Neuronal stem cell (in vitro differentiated cells): Measurements from ENCODE around the gene DNMT3L.
A peak's percentile ranks its signal among the peaks of the same experiment; 100 is the strongest.

ENCODE experiments used
- DNase-seq: peaks from one replicate; pipeline ENCODE4 v3.0.0-alpha.2; 2013; ENCODE audit warnings: low spot score
- H2AFZ ChIP-seq: one replicate; pipeline ENCODE4 v1.6.1; 2013; ENCODE audit warnings: mild to moderate bottlenecking, low read length, inconsistent platforms
- H2AK5ac ChIP-seq: 2 replicates; pipeline ENCODE4 v1.6.1; 2013; ENCODE audit warnings: low read depth, mild to moderate bottlenecking, inconsistent platforms, low read length, moderate library complexity, mixed read lengths
- H2BK120ac ChIP-seq: 2 replicates; pipeline ENCODE4 v1.6.1; 2013; ENCODE audit warnings: low read depth, mild to moderate bottlenecking, inconsistent platforms, low read length, moderate library complexity, mixed read lengths
- H2BK12ac ChIP-seq: one replicate; pipeline ENCODE4 v1.6.1; 2013; ENCODE audit warnings: low read length, inconsistent platforms
- H2BK15ac ChIP-seq: 2 replicates; pipeline ENCODE4 v1.6.1; 2013; ENCODE audit warnings: mild to moderate bottlenecking, low read length, inconsistent platforms, mixed read lengths
- H2BK5ac ChIP-seq: one replicate; pipeline ENCODE4 v1.6.1; 2013; ENCODE audit warnings: inconsistent platforms, mild to moderate bottlenecking, low read length, moderate library complexity
- H3K14ac ChIP-seq: one replicate; pipeline ENCODE4 v1.6.1; 2013; ENCODE audit warnings: low read length, inconsistent platforms
- H3K18ac ChIP-seq: 2 replicates; pipeline ENCODE4 v1.6.1; 2013; ENCODE audit warnings: low read length, inconsistent platforms
- H3K23ac ChIP-seq: 2 replicates; pipeline ENCODE4 v1.6.1; 2013; ENCODE audit warnings: low read depth, mild to moderate bottlenecking, mixed read lengths, low read length, inconsistent platforms; ENCODE audit not compliant: poor library complexity
- H3K27ac ChIP-seq: replicated peaks from 3 replicates; pipeline ENCODE4 v1.5.1; 2013; ENCODE audit warnings: low read length, inconsistent platforms
- H3K27me3 ChIP-seq, 3 experiments: 2 replicates each; pipeline ENCODE4 v1.6.1; 2013; ENCODE audit warnings: low read length in 3 of 3, mild to moderate bottlenecking in 2 of 3, inconsistent platforms in 1 of 3, low read depth in 1 of 3, mixed read lengths in 1 of 3, moderate library complexity in 1 of 3; ENCODE audit not compliant: control insufficient read depth in 3 of 3, insufficient read depth in 3 of 3
- H3K36me3 ChIP-seq, 2 donors: replicated peaks in 1 of 2; 2 replicates each; pipeline ENCODE4 v1.6.1; 2013; ENCODE audit warnings: low read length in 2 of 2; ENCODE audit not compliant: control insufficient read depth in 2 of 2, insufficient read depth in 2 of 2
- H3K4ac ChIP-seq: 2 replicates; pipeline ENCODE4 v1.6.1; 2013; ENCODE audit warnings: inconsistent platforms, mild to moderate bottlenecking, low read length, moderate library complexity
- H3K4me1 ChIP-seq, 2 donors: 1 replicate in 1 of 2; 2 replicates in 1 of 2; pipeline ENCODE4 v1.6.1; 2013; ENCODE audit warnings: low read length in 2 of 2, low read depth in 1 of 2; ENCODE audit not compliant: control insufficient read depth in 2 of 2, insufficient read depth in 1 of 2
- H3K4me2 ChIP-seq: one replicate; pipeline ENCODE4 v1.6.1; 2013; ENCODE audit warnings: mild to moderate bottlenecking, low read length, inconsistent platforms; ENCODE audit not compliant: insufficient read depth, poor library complexity, severe bottlenecking
- H3K4me3 ChIP-seq, 2 donors: 2 replicates each; pipeline ENCODE4 v1.5.1; 2013; ENCODE audit warnings: low read length in 2 of 2, mild to moderate bottlenecking in 2 of 2, inconsistent platforms in 1 of 2, moderate library complexity in 1 of 2
- H3K79me1 ChIP-seq: one replicate; pipeline ENCODE4 v1.6.1; 2013; ENCODE audit warnings: low read depth, mild to moderate bottlenecking, inconsistent platforms, low read length, moderate library complexity
- H3K9ac ChIP-seq: one replicate; pipeline ENCODE4 v1.6.1; 2013; ENCODE audit warnings: mild to moderate bottlenecking, low read depth, low read length, inconsistent platforms; ENCODE audit not compliant: poor library complexity
- H3K9me3 ChIP-seq, 2 donors: replicated peaks in 1 of 2; 2 replicates each; pipeline versions ENCODE3 to v1.6.1; 2013; ENCODE audit warnings: low read length in 2 of 2, mild to moderate bottlenecking in 2 of 2, inconsistent platforms in 1 of 2, low read depth in 1 of 2, mixed read lengths in 1 of 2, moderate library complexity in 1 of 2; ENCODE audit not compliant: control insufficient read depth in 2 of 2, insufficient read depth in 1 of 2
- H4K8ac ChIP-seq: one replicate; pipeline ENCODE4 v1.6.1; 2013; ENCODE audit warnings: low read depth, mild to moderate bottlenecking, inconsistent platforms, low read length, moderate library complexity
- H4K91ac ChIP-seq: one replicate; pipeline ENCODE4 v1.6.1; 2013; ENCODE audit warnings: low read length, low read depth, mild to moderate bottlenecking, inconsistent platforms; ENCODE audit not compliant: poor library complexity
- WGBS, 2 donors: extraction: QIAGEN DNeasy Blood & Tissue Kit; methylation state at CpG; one replicate each; pipeline ENCODE4 v1.1.7; 2013; ENCODE audit warnings: missing lambda C conversion rate in 2 of 2, mixed read lengths in 1 of 2; ENCODE audit not compliant: insufficient read length in 2 of 2, insufficient replicate concordance in 1 of 2; ENCODE audit errors: extremely low coverage in 2 of 2; 5-methylcytosine and 5-hydroxymethylcytosine counted together

The DNMT3L gene

GRCh38 chr21:44297525-44298290, 36.0 kb upstream of the DNMT3L start:
- no peak overlapping the region for H3K4me3 ChIP-seq
- H2AFZ ChIP-seq: peak overlapping the region; percentile 51
- H4K91ac ChIP-seq: no peak overlapping the region
- WGBS, 2 donors: 100% methylated on average over 1 of the region's 22 CpGs; no CpG with 5 or more reads in 1 of the 2 donors
- peak; percentile 80 for DNase-seq
- H3K27me3 ChIP-seq: peaks cover 0 to 11% (median 10%) of the 10 kb centered on the region in 3 experiments
- H4K8ac ChIP-seq: no peak overlapping the region
- peak overlapping the region; percentile 2 for H3K23ac ChIP-seq
- H3K4me2 ChIP-seq: no peak overlapping the region
- no peak overlapping the region for H2BK12ac ChIP-seq
- H3K4ac ChIP-seq: no peak overlapping the region
- H2BK15ac ChIP-seq: peak overlapping the region; percentile 6
- no peak overlapping the region for H2BK120ac ChIP-seq
- H3K14ac ChIP-seq: no peak overlapping the region
- H2AK5ac ChIP-seq: peak overlapping the region; percentile 71
- H3K9me3 ChIP-seq: peaks cover 0 to 2% of the 10 kb centered on the region in 2 donors
- H3K27ac ChIP-seq: no peak overlapping the region
- H2BK5ac ChIP-seq: no peak overlapping the region
- peaks cover 11% of the 10 kb centered on the region for H3K79me1 ChIP-seq
- H3K4me1 ChIP-seq: peaks cover 10 to 16% of the 10 kb centered on the region in 2 donors
- peak overlapping the region; percentile 74 for H3K18ac ChIP-seq
- H3K9ac ChIP-seq: no peak overlapping the region
- H3K36me3 ChIP-seq: no peaks in the 10 kb centered on the region

GRCh38 chr21:44296916-44297315, 35.2 kb upstream of the DNMT3L start:
- Histone ChIP-seq H4K8ac (no peak overlapping the region), H3K4me1 (peaks cover 10 to 16% of the 10 kb centered on the region in 2 donors)

GRCh38 chr21:44296103-44296519, 34.4 kb upstream of the DNMT3L start:
- Histone ChIP-seq H2BK120ac (no peak overlapping the region), H3K79me1 (peaks cover 7% of the 10 kb centered on the region), H2BK12ac (no peak overlapping the region), H3K9ac (no peak overlapping the region), H4K8ac (peak overlapping the region; percentile 43), H3K27ac (no peak overlapping the region), H4K91ac (no peak overlapping the region), H3K23ac (no peak overlapping the region), H3K4me2 (no peak overlapping the region), H3K27me3 (peaks cover 0 to 18% (median 10%) of the 10 kb centered on the region in 3 experiments), H3K4me3 (no peak overlapping the region), H2AFZ (peak overlapping the region; percentile 38), H2AK5ac (peak overlapping the region; percentile 91), H2BK15ac (peak overlapping the region; percentile 81), H3K9me3 (peaks cover 0 to 2% of the 10 kb centered on the region in 2 donors), H3K4me1 (peaks cover 10 to 16% of the 10 kb centered on the region in 2 donors), H3K18ac (peak overlapping the region; percentile 48), H2BK5ac (peak overlapping the region; percentile 82), H3K14ac (no peak overlapping the region), H3K4ac (peak overlapping the region; percentile 53), H3K36me3 (no peaks in the 10 kb centered on the region)
- DNase-seq: no peak
- WGBS, 2 donors: no CpG with 5 or more reads among the region's 12 CpGs

More at GRCh38 chr21:44296916-44297315, 35.2 kb upstream of the DNMT3L start:
- Histone ChIP-seq H3K36me3 (no peaks in the 10 kb centered on the region), H3K27me3 (peaks cover 0 to 13% (median 10%) of the 10 kb centered on the region in 3 experiments), H2BK5ac (no peak overlapping the region), H3K23ac (peak overlapping the region; percentile 55), H3K27ac (no peak overlapping the region), H4K91ac (no peak overlapping the region), H3K14ac (no peak overlapping the region), H3K4ac (no peak overlapping the region), H2AFZ (no peak overlapping the region), H3K18ac (peak overlapping the region; percentile 35), H3K4me2 (no peak overlapping the region), H2AK5ac (peak overlapping the region; percentile 71), H3K9ac (no peak overlapping the region), H3K4me3 (no peak overlapping the region), H3K79me1 (peaks cover 9% of the 10 kb centered on the region), H2BK120ac (no peak overlapping the region), H2BK12ac (no peak overlapping the region), H3K9me3 (peaks cover 0 to 2% of the 10 kb centered on the region in 2 donors), H2BK15ac (peak overlapping the region; percentile 75)
- DNase-seq: no peak
- no CpG with 5 or more reads among the region's 13 CpGs for WGBS, 2 donors

- Histone ChIP-seq H3K79me1 (peaks cover 3% of the 10 kb centered on the region), H3K27ac (no peak overlapping the region), H3K4ac (peak overlapping the region; percentile 53)
Measured at GRCh38 chr21:44295646-44296045, 33.9 kb upstream of the DNMT3L start.

More at GRCh38 chr21:44295646-44296045, 33.9 kb upstream of the DNMT3L start:
- Histone ChIP-seq H3K14ac (no peak overlapping the region), H2AFZ (peak overlapping the region; percentile 38), H2BK120ac (no peak overlapping the region), H3K4me3 (no peak overlapping the region), H3K9me3 (peaks cover 0 to 2% of the 10 kb centered on the region in 2 donors), H2BK15ac (peak overlapping the region; percentile 81), H2BK12ac (no peak overlapping the region), H2AK5ac (peak overlapping the region; percentile 91), H4K8ac (no peak overlapping the region), H4K91ac (no peak overlapping the region), H3K18ac (peak overlapping the region; percentile 48), H2BK5ac (no peak overlapping the region), H3K36me3 (no peaks in the 10 kb centered on the region), H3K9ac (peak overlapping the region; percentile 60), H3K23ac (no peak overlapping the region), H3K27me3 (peaks cover 0 to 18% (median 10%) of the 10 kb centered on the region in 3 experiments), H3K4me2 (no peak overlapping the region), H3K4me1 (peaks cover 6 to 12% of the 10 kb centered on the region in 2 donors)
- no peak for DNase-seq
- WGBS, 2 donors: no CpG with 5 or more reads among the region's 10 CpGs
